CD14-positive monocyte (primary cell): ENCODE results near the gene NAA25. TPM values are rescaled to one million over a fixed set of nuclear protein-coding genes. Genes with fewer than 3 reads are reported as not detected.

ENCODE experiments used
- DNase-seq, 3 donors: peaks; one replicate each; pipeline ENCODE4 v3.0.0-alpha.2; 2011 to 2022
- H2AFZ ChIP-seq: 2 replicates; pipeline ENCODE4 v1.6.0; 2012; ENCODE audit warnings: mild to moderate bottlenecking, low read depth, low read length, inconsistent platforms; ENCODE audit not compliant: insufficient read depth, poor library complexity, severe bottlenecking
- H3K27ac ChIP-seq, 2 donors: 1 replicate in 1 of 2; 2 replicates in 1 of 2; pipeline ENCODE4 v1.5.1; 2012 to 2013; ENCODE audit warnings: low read length in 2 of 2, control low read depth in 1 of 2, inconsistent platforms in 1 of 2, low read depth in 1 of 2, mild to moderate bottlenecking in 1 of 2
- H3K27me3 ChIP-seq, 2 donors: one replicate each; pipeline versions ENCODE4 v1.6.0 to v1.6.1; 2011 to 2013; ENCODE audit warnings: low read length in 2 of 2; ENCODE audit not compliant: control insufficient read depth in 2 of 2, insufficient read depth in 2 of 2
- H3K36me3 ChIP-seq, 2 donors: replicated peaks in 1 of 2; 1 replicate in 1 of 2; 2 replicates in 1 of 2; pipeline versions ENCODE4 v1.5.1 to v1.6.1; 2012 to 2013; ENCODE audit warnings: low read length in 2 of 2, control low read depth in 1 of 2, inconsistent platforms in 1 of 2, mild to moderate bottlenecking in 1 of 2; ENCODE audit not compliant: insufficient read depth in 2 of 2, control insufficient read depth in 1 of 2
- H3K4me1 ChIP-seq, 2 donors: 1 replicate in 1 of 2; 2 replicates in 1 of 2; pipeline versions ENCODE4 v1.5.1 to v1.6.1; 2012 to 2013; ENCODE audit warnings: low read length in 2 of 2, control low read depth in 1 of 2, inconsistent platforms in 1 of 2, mild to moderate bottlenecking in 1 of 2, moderate library complexity in 1 of 2; ENCODE audit not compliant: insufficient read depth in 2 of 2, control insufficient read depth in 1 of 2
- H3K4me2 ChIP-seq: replicated peaks from 2 replicates; pipeline ENCODE3; 2012; ENCODE audit warnings: low read length, moderate library complexity, mild to moderate bottlenecking; ENCODE audit not compliant: poor library complexity, severe bottlenecking; ENCODE audit errors: extremely low read depth
- H3K4me3 ChIP-seq, 3 experiments: fragments of 200-600 bp in 1 of 3; sonication (generic) in 1 of 3; replicated peaks in 1 of 3; 1 replicate in 2 of 3; 2 replicates in 1 of 3; pipeline ENCODE4 v1.5.1; 2011 to 2013; ENCODE audit warnings: low read length in 3 of 3, mild to moderate bottlenecking in 3 of 3, control low read depth in 2 of 3, low read depth in 2 of 3, inconsistent platforms in 1 of 3, moderate library complexity in 1 of 3
- H3K79me2 ChIP-seq: 2 replicates; pipeline ENCODE4 v1.6.0; 2012; ENCODE audit warnings: mild to moderate bottlenecking, control low read depth, inconsistent platforms, low read length, moderate library complexity; ENCODE audit not compliant: insufficient read depth
- H3K9ac ChIP-seq: 2 replicates; pipeline ENCODE4 v1.6.0; 2017; ENCODE audit warnings: low read length, mild to moderate bottlenecking; ENCODE audit not compliant: insufficient read depth, poor library complexity, severe bottlenecking
- H3K9me3 ChIP-seq, 2 donors: replicated peaks in 1 of 2; 1 replicate in 1 of 2; 2 replicates in 1 of 2; pipeline versions ENCODE4 v1.5.1 to v1.6.1; 2012 to 2013; ENCODE audit warnings: low read length in 2 of 2, control low read depth in 1 of 2; ENCODE audit not compliant: control insufficient read depth in 1 of 2, insufficient read depth in 1 of 2
- H4K20me1 ChIP-seq: 2 replicates; pipeline ENCODE4 v1.6.0; 2012; ENCODE audit warnings: mild to moderate bottlenecking, low read length, control low read depth, moderate library complexity; ENCODE audit not compliant: insufficient read depth
- H3K27ac Mint-ChIP-seq, 7 donors: one replicate each; pipeline ENCODE4 v1.8.0; 2020; ENCODE audit warnings: mild to moderate bottlenecking in 7 of 7, mixed read lengths in 7 of 7, moderate library complexity in 6 of 7, inconsistent platforms in 2 of 7
- H3K27me3 Mint-ChIP-seq, 3 donors: one replicate each; pipeline ENCODE4 v1.8.0; 2021 to 2022; ENCODE audit warnings: low read depth in 3 of 3, mild to moderate bottlenecking in 3 of 3, mixed read lengths in 3 of 3, moderate library complexity in 3 of 3, inconsistent platforms in 1 of 3
- H3K36me3 Mint-ChIP-seq, 2 donors: one replicate each; pipeline ENCODE4 v1.8.0; 2020; ENCODE audit warnings: mixed read lengths in 2 of 2, inconsistent platforms in 1 of 2, mild to moderate bottlenecking in 1 of 2
- H3K4me1 Mint-ChIP-seq: one replicate; pipeline ENCODE4 v1.8.0; 2020; ENCODE audit warnings: mild to moderate bottlenecking, mixed read lengths
- H3K4me3 Mint-ChIP-seq, 2 donors: one replicate each; pipeline ENCODE4 v1.8.0; 2020; ENCODE audit warnings: mild to moderate bottlenecking in 2 of 2, mixed read lengths in 2 of 2, moderate library complexity in 1 of 2
- H3K9me3 Mint-ChIP-seq, 7 donors: one replicate each; pipeline ENCODE4 v1.8.0; 2020 to 2022; ENCODE audit warnings: mixed read lengths in 7 of 7, mild to moderate bottlenecking in 6 of 7, moderate library complexity in 6 of 7, inconsistent platforms in 2 of 7
- WGBS: methylation state at CpG from one replicate; pipeline ENCODE4 v1.1.5; 2013; ENCODE audit warnings: missing lambda C conversion rate; ENCODE audit not compliant: insufficient coverage; 5-methylcytosine and 5-hydroxymethylcytosine counted together
- intact Hi-C, 2 donors: fragments of 100-400 bp; cut with micrococcal nuclease; formaldehyde crosslinking; loops; one replicate each; pipeline versions ENCODE4 v1.15.0 to v1.15.1; 2023
- polyA plus RNA-seq, 3 donors: library from polyadenylated mRNA; depleted of rRNA in 1 of 3; unstranded in 2 of 3; stranded (reverse) in 1 of 3; fragments of 300-500 nt in 2 of 3; fragments of >200 nt in 1 of 3; fragmentation: Illumina TruSeq in 2 of 3; gene quantifications; 1 replicate in 2 of 3; 2 replicates in 1 of 3; pipeline ENCODE4 v1.2.3, GENCODE V29; 2012 to 2021
- TF ChIP-seq, protein P1 (sequence below): fragments of 200-600 bp; IDR thresholded peaks from one replicate; pipeline ENCODE4 v1.8.0; 2022; ENCODE audit warnings: antibody characterized with exemption, mild to moderate bottlenecking

NAA25 gene
- polyA plus RNA-seq, 3 donors = 4.3 to 7.9 (median 7.3) TPM

DNA sequence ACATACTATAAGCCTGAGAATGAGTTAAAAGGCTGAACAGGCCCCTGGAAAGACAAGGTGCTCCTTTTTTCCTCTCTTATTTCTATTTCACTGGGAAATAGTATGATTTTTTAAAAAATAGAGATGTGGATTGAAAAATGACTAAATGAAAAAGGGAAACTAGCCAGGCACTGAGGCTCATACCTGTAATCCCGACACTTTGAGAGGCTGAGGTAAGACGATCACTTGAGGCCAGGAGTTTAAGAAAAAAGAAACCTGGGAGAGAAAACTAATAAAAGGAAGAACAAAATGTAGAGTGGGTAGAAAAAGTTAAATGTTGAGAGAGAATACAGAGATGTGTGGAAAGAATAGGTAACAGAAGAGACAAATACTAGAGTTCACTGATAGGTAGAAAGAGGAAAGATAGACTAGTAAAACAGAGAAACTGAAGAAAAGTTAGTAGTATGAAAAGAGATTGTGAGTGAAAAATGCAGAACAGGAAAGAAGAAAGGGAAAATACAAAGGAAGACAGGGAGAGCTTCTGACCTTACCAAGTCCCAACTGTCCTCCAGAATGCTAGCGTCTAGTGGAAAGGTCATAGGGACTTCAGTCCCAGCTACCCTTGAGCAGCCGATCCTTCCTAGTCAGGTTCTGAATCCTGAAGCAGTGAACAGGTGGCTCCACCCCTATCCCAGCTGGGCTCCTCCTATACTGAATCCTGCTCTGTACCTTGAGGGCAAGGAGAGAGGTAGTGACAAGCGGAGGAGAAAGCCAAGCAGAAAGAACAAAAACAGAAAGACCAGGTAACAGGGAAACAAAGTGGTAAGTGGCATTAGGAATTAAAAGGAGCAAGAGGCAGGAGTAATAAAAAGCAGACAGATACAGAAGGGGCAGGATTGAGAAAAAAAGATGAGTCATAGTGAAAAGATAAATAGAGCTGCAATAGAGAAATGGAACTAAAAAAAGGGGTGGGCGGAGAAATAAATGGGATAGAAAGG lies 102.9 kb downstream of the NAA25 start:
- H3K27me3 Mint-ChIP-seq = peaks cover 0 to 8% (median 5%) of the 10 kb centered on the region in 3 donors
- Histone ChIP-seq H3K4me1 (peaks cover 22 to 28% of the 10 kb centered on the region in 2 donors), H3K9me3 (no peaks in the 10 kb centered on the region), H3K9ac (no peak overlapping the region), H2AFZ (no peak overlapping the region), H3K79me2 (peaks cover 9% of the 10 kb centered on the region), H4K20me1 (no peaks in the 10 kb centered on the region), H3K36me3 (no peaks in the 10 kb centered on the region), H3K27ac (no peak overlapping the region), H3K4me2 (no peak overlapping the region), H3K27me3 (no peaks in the 10 kb centered on the region), H3K4me3 (no peak overlapping the region)
- H3K36me3 Mint-ChIP-seq = peaks cover 6 to 9% of the 10 kb centered on the region in 2 donors
- TF ChIP-seq, protein P1, sequence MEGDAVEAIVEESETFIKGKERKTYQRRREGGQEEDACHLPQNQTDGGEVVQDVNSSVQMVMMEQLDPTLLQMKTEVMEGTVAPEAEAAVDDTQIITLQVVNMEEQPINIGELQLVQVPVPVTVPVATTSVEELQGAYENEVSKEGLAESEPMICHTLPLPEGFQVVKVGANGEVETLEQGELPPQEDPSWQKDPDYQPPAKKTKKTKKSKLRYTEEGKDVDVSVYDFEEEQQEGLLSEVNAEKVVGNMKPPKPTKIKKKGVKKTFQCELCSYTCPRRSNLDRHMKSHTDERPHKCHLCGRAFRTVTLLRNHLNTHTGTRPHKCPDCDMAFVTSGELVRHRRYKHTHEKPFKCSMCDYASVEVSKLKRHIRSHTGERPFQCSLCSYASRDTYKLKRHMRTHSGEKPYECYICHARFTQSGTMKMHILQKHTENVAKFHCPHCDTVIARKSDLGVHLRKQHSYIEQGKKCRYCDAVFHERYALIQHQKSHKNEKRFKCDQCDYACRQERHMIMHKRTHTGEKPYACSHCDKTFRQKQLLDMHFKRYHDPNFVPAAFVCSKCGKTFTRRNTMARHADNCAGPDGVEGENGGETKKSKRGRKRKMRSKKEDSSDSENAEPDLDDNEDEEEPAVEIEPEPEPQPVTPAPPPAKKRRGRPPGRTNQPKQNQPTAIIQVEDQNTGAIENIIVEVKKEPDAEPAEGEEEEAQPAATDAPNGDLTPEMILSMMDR = no peak
- H3K4me3 Mint-ChIP-seq = no peak overlapping the region
- no peak for DNase-seq
- 95% methylated on average over 2 of the region's 6 CpGs for WGBS
- H3K27ac Mint-ChIP-seq = no peak overlapping the region
- peaks cover 30% of the 10 kb centered on the region for H3K4me1 Mint-ChIP-seq
- intact Hi-C loops = no loop called here
- H3K9me3 Mint-ChIP-seq = peaks cover 0 to 2% (median 0%) of the 10 kb centered on the region in 7 donors

DNA sequence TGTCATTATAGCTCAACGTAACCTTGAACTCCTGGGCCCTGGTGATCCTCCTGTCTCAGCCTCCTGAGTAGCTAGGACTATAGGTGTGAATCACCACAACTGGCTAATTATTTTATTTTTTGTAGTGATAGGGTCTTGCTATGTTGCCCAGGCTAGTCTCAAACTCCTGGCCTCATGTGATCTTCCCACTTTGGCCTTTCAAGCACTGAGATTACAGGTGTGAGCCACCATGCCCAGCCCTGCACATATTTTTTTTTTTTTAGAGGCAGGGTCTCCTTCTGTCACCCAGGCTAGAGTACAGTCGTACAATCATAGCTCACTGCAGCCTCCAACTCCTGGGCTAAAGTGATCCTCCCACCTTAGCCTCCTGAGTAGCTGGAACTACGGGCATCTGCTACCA lies 104.5 kb downstream of the NAA25 start:
- H3K9ac ChIP-seq = no peak overlapping the region
- no peaks in the 10 kb centered on the region for H3K36me3 ChIP-seq
- H3K9me3 ChIP-seq = no peaks in the 10 kb centered on the region
- H3K4me1 Mint-ChIP-seq = peaks cover 34% of the 10 kb centered on the region
- no peak overlapping the region for H3K4me2 ChIP-seq
- peaks cover 0 to 2% (median 0%) of the 10 kb centered on the region in 7 donors for H3K9me3 Mint-ChIP-seq
- no peak overlapping the region for H3K27ac Mint-ChIP-seq
- no peak overlapping the region for H3K27ac ChIP-seq
- TF ChIP-seq, protein P1 = no peak
- no peak overlapping the region for H3K4me3 Mint-ChIP-seq
- intact Hi-C loops = no loop called here
- H3K27me3 Mint-ChIP-seq = peaks cover 0 to 8% (median 7%) of the 10 kb centered on the region in 3 donors
- DNase-seq = no peak
- no peaks in the 10 kb centered on the region for H4K20me1 ChIP-seq
- no peaks in the 10 kb centered on the region for H3K79me2 ChIP-seq
- no peak overlapping the region for H2AFZ ChIP-seq
- H3K4me3 ChIP-seq = no peak overlapping the region
- H3K4me1 ChIP-seq = peaks cover 22 to 27% of the 10 kb centered on the region in 2 donors
- no peaks in the 10 kb centered on the region for H3K27me3 ChIP-seq
- peaks cover 11 to 13% of the 10 kb centered on the region in 2 donors for H3K36me3 Mint-ChIP-seq
- WGBS = 90% methylated on average over 2 of the region's 3 CpGs
